Lower lobe of right lung (tissue), 2 donors: ENCODE results near the gene LGI4. TPM values are rescaled to one million over a fixed set of nuclear protein-coding genes. Genes with fewer than 3 reads are reported as not detected.
"Not testable (repeated sequence)": the region's sequence is repeated elsewhere in the genome, so short reads cannot be mapped to it uniquely, and the experiment has no call there.

Source experiments
- ATAC-seq, 2 donors: fragments of 200-7000 bp; cut with Tn5 transposase; one replicate each; pipeline ENCODE4 v1.9.1; 2020 to 2022; ENCODE audit warnings: mild to moderate bottlenecking in 2 of 2, moderate library complexity in 2 of 2
- DNase-seq: peaks from one replicate; pipeline ENCODE4 v3.0.0-alpha.2; 2020
- H3K27ac ChIP-seq: fragments of 200-600 bp; one replicate; pipeline ENCODE4 v1.8.0; 2022
- H3K27me3 ChIP-seq: fragments of 200-600 bp; one replicate; pipeline ENCODE4 v1.8.0; 2022; ENCODE audit warnings: low read depth
- H3K36me3 ChIP-seq: fragments of 200-600 bp; one replicate; pipeline ENCODE4 v1.8.0; 2022; ENCODE audit warnings: mild to moderate bottlenecking
- H3K4me1 ChIP-seq: fragments of 200-600 bp; one replicate; pipeline ENCODE4 v1.8.0; 2022
- H3K4me3 ChIP-seq: fragments of 200-600 bp; one replicate; pipeline ENCODE4 v1.8.0; 2022; ENCODE audit warnings: mild to moderate bottlenecking
- H3K9me3 ChIP-seq: fragments of 200-600 bp; one replicate; pipeline ENCODE4 v1.8.0; 2022
- intact Hi-C: fragments of 100-400 bp; cut with DNase I; formaldehyde crosslinking; loops from one replicate; pipeline ENCODE4 v1.11.0; 2022
- total RNA-seq: library from RNA; stranded (reverse); fragmentation: NEBNext Ultra II Directional; extraction: Animal tissue kit (Norgen Biotek cat#: 25700); gene quantifications from one replicate; pipeline ENCODE4 v1.2.1, GENCODE V29; 2021
- TF ChIP-seq, protein P1 (sequence below): fragments of 200-600 bp; IDR thresholded peaks from one replicate; pipeline ENCODE4 v1.8.0; 2022; ENCODE audit warnings: antibody characterized with exemption, mild to moderate bottlenecking
- donor health status: DM: no; HTN: yes; CAD: no; lungs with severe emphysema.

LGI4 gene
- total RNA-seq, 1 donor from 2014 or later: 6.3 TPM

DNA sequence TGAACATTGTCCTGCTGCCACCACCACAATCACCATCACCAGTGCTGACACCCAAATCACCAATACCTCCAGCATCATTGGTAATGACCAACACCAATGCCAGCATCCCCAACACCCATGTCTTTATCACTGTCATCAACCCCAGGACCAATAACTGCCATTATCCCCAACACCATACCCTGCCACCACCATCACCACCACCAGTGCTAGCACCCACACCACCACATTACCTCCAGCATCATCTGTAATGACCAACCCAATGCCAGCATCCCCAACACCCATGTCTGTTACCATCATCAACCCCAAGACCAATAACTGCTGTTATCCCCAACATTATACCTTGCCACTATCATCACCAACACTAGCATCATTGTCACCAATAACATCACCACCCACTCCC is 2.6 kb downstream of the LGI4 start:
- no peaks in the 10 kb centered on the region for H3K36me3 ChIP-seq
- intact Hi-C loops: no loop called here
- no peaks in the 10 kb centered on the region for H3K27me3 ChIP-seq
- no peak overlapping the region for H3K4me3 ChIP-seq
- DNase-seq (no peak), ATAC-seq (no peak)
- no peaks in the 10 kb centered on the region for H3K9me3 ChIP-seq
- no peak overlapping the region for H3K27ac ChIP-seq
- TF ChIP-seq, protein P1, sequence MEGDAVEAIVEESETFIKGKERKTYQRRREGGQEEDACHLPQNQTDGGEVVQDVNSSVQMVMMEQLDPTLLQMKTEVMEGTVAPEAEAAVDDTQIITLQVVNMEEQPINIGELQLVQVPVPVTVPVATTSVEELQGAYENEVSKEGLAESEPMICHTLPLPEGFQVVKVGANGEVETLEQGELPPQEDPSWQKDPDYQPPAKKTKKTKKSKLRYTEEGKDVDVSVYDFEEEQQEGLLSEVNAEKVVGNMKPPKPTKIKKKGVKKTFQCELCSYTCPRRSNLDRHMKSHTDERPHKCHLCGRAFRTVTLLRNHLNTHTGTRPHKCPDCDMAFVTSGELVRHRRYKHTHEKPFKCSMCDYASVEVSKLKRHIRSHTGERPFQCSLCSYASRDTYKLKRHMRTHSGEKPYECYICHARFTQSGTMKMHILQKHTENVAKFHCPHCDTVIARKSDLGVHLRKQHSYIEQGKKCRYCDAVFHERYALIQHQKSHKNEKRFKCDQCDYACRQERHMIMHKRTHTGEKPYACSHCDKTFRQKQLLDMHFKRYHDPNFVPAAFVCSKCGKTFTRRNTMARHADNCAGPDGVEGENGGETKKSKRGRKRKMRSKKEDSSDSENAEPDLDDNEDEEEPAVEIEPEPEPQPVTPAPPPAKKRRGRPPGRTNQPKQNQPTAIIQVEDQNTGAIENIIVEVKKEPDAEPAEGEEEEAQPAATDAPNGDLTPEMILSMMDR: no peak
- H3K4me1 ChIP-seq: peaks cover 15% of the 10 kb centered on the region

DNA sequence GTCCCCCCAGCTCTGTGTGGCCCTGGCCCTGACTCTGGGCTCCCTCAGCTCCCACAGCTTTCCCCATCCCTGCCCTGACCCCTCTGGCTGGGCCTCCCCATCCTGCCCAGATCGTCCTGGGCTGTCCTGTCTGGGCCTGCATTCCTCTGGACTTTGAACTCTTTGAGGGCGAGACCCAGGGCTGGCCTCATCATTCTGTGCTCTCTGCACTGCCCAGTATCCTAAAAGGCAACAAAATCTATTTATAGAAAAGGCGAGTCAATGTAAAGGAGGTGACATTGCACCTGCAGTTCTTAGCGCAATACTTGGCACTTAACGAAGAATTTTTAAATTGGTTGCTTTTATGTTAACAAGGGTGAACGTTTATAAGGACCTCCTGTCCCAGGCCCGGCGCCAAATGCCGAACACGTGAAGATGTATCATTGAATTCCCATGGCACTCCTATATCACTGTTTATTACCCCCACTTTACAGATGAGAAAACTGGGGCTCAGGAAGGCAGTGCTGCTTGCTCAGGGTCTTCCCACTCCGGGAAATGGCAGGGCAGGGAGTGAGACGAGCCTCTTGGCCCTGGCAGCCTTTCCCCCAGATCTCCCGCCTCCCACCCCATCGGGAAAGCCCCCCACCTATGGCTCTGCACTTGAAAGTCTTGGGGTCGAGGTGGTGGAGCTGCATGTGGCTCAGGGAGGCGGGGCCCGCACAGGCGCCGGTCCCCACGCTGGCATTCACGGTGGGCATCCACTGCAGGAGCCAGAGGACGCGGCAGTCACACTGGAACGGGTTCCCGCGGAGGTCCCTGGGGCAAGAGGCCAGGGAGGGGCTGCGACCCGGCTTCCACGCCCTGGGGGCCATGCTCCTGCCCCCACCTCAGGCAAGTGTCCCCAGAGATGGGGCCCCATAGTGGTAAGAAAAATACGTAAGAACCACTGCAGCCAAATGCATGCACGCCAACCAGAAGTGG is 3.8 kb downstream of the LGI4 start:
- ATAC-seq (no peak), DNase-seq (no peak)
- Histone ChIP-seq H3K9me3 (no peaks in the 10 kb centered on the region), H3K4me1 (peaks cover 14% of the 10 kb centered on the region), H3K4me3 (no peak overlapping the region), H3K27ac (no peak overlapping the region), H3K27me3 (no peaks in the 10 kb centered on the region), H3K36me3 (no peaks in the 10 kb centered on the region)
- intact Hi-C loops: no loop called here
- TF ChIP-seq, protein P1: no peak

DNA sequence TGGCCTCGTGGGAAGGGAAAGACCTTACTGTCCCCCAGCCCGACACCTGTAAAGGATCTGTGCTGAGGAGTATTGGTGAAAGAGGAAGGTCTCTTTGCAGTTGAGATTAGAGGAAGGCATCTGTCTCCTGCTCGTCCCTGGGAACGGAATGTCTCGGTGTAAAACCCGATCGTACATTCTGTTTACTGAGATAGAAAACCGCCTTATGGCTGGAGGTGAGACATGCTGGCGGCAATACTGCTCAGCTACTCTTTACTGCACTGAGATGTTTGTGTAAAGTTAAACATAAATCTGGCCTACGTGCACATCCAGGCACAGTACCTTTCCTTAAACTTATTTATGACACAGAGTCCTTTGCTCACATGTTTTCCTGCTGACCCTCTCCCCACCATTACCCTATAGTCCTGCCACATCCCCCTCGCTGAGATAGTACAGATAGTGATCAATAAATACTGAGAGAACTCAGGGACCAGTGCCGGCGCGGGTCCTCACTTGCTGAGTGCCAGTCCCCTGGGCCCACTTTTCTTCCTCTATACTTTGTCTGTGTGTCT is 5.1 kb downstream of the LGI4 start:
- intact Hi-C loops, H3K9me3 ChIP-seq, H3K4me3 ChIP-seq, H3K27me3 ChIP-seq, H3K4me1 ChIP-seq, DNase-seq, H3K27ac ChIP-seq, H3K36me3 ChIP-seq, ATAC-seq: not testable (repeated sequence)

DNA sequence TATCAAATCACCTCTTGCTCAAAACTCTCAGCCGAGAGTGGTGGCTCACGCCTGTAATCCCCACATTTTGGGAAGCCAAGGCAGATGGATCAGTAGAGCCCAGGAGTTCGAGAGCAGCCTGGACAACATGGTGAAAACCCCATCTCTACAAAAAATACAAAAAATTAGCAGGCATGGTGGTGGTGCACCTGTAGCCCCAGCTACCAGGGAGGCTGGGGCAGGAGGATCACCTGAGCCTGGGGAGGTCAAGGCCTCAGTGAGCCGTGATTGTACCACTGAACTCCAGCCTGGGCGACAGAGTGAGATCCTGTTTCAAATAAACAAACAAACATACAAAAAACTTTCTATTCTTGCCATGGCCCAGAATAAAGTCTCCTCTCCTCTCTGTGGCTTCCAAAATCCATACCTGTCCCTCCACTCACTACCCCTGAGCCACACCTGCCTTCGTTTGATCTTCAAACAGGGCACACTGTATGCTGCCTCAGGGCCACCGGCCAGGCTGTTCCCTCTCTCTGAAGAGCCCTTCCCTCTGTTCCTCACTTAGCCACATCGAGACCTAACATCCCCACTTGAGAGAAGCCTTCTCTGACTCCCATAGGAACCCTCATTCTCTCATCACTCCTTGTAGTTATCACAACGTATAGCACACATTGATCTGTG is 6.3 kb downstream of the LGI4 start:
- Histone ChIP-seq H3K36me3 (no peaks in the 10 kb centered on the region), H3K27me3 (no peaks in the 10 kb centered on the region), H3K9me3 (no peaks in the 10 kb centered on the region), H3K4me3 (no peak overlapping the region), H3K4me1 (peaks cover 18% of the 10 kb centered on the region), H3K27ac (no peak overlapping the region)
- intact Hi-C loops: no loop called here
- ATAC-seq (no peak), DNase-seq (no peak)
- TF ChIP-seq, protein P1: no peak

DNA sequence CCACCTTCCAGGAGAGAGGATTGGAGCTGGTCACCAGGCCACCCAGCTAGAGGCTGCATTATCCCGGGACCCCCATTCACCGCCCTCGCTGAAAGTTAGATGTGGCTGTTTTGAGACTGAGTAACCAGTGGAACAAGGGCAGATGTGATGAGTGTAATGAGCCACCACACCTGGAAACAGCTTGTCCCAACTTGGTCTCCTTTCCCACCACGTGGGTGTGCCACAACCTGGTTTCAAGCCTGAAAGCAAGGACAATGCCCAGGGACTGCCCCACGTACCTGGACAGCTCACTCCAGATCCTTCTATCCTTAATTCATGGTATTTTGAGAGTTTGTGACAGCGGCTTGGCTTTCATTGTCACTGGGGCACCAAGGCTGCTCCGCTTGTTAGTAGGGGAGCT is 7.0 kb downstream of the LGI4 start:
- no peak overlapping the region for H3K27ac ChIP-seq
- intact Hi-C loops: no loop called here

More for the DNA sequence above, 7.0 kb downstream of the LGI4 start:
- DNase-seq (no peak), ATAC-seq (no peak)
- TF ChIP-seq, protein P1: no peak
- no peaks in the 10 kb centered on the region for H3K27me3 ChIP-seq
- H3K36me3 ChIP-seq: no peaks in the 10 kb centered on the region
- H3K9me3 ChIP-seq: no peaks in the 10 kb centered on the region
- no peak overlapping the region for H3K4me3 ChIP-seq
- H3K4me1 ChIP-seq: peaks cover 24% of the 10 kb centered on the region
